SK-N-SH (cell line): ENCODE results near the gene KIAA1549. TPM values are rescaled to one million over a fixed set of nuclear protein-coding genes. Genes with fewer than 3 reads are reported as not detected.

Experiments
- CTCF ChIA-PET: fragments of 300-600, 350-600 bp; formaldehyde crosslinking; extraction: SDS; loops from one replicate; lab custom pipeline; 2021; lab: Yijun Ruan, JAX
- POLR2A ChIA-PET: fragments of 350-600 bp; sonication (Branson Sonifier 250); formaldehyde crosslinking; extraction: SDS; loops from one replicate; lab custom pipeline; 2020; ENCODE audit warnings: antibody characterized with exemption, inconsistent platforms; lab: Yijun Ruan, JAX
- DNase-seq: peaks from one replicate; pipeline ENCODE4 v3.0.0; 2012
- H2AFZ ChIP-seq: fragments of 200-600 bp; sonication (generic); 2 replicates; pipeline ENCODE4 v1.8.1; 2016; ENCODE audit warnings: antibody characterized with exemption, mild to moderate bottlenecking, low read depth
- H3F3A ChIP-seq: fragments of 200-600 bp; sonication (generic); replicated peaks from 2 replicates; pipeline ENCODE3; 2016; ENCODE audit warnings: antibody characterized with exemption, mild to moderate bottlenecking; ENCODE audit not compliant: insufficient read depth
- H3K27ac ChIP-seq, 2 experiments: fragments of 200-500 bp in 1 of 2; fragments of 200-600 bp in 1 of 2; sonication (Bioruptor generic) in 1 of 2; sonication (generic), shearing (Covaris generic) in 1 of 2; 2 replicates each; pipeline versions ENCODE4 v1.5.1 to v1.6.1; 2014 to 2016; ENCODE audit warnings: low read depth in 2 of 2, inconsistent platforms in 1 of 2, low read length in 1 of 2, mild to moderate bottlenecking in 1 of 2, mixed read lengths in 1 of 2
- H3K27me3 ChIP-seq: fragments of 200-600 bp; sonication (generic), shearing (Covaris generic); 2 replicates; pipeline ENCODE4 v1.6.1; 2016; ENCODE audit warnings: mixed run types; ENCODE audit not compliant: insufficient read depth
- H3K36me3 ChIP-seq, 2 experiments: fragments of 200-500 bp in 1 of 2; fragments of 200-600 bp in 1 of 2; sonication (Bioruptor generic) in 1 of 2; sonication (generic) in 1 of 2; replicated peaks in 1 of 2; 2 replicates each; pipeline versions ENCODE3 to v1.5.1; 2014 to 2016; ENCODE audit warnings: low read length in 1 of 2, mild to moderate bottlenecking in 1 of 2; ENCODE audit not compliant: insufficient read depth in 2 of 2, control insufficient read depth in 1 of 2
- H3K4me1 ChIP-seq, 2 experiments: fragments of 200-500 bp in 1 of 2; fragments of 200-600 bp in 1 of 2; sonication (Bioruptor generic) in 1 of 2; sonication (generic), shearing (Covaris generic) in 1 of 2; 2 replicates each; pipeline versions ENCODE4 v1.5.1 to v1.6.1; 2014 to 2016; ENCODE audit warnings: low read depth in 1 of 2, low read length in 1 of 2, mixed run types in 1 of 2; ENCODE audit not compliant: insufficient read depth in 2 of 2, control insufficient read depth in 1 of 2
- H3K4me2 ChIP-seq: fragments of 200-600 bp; sonication (generic), shearing (Covaris generic); 2 replicates; pipeline ENCODE4 v1.6.1; 2017; ENCODE audit warnings: mixed run types
- H3K4me3 ChIP-seq, 2 experiments: fragments of 200-500 bp in 1 of 2; fragments of 200-600 bp in 1 of 2; sonication (Bioruptor generic) in 1 of 2; sonication (generic), shearing (Covaris generic) in 1 of 2; 2 replicates each; pipeline versions ENCODE4 v1.5.1 to v1.8.1; 2014 to 2016; ENCODE audit warnings: low read depth in 2 of 2, inconsistent platforms in 1 of 2, low read length in 1 of 2, mild to moderate bottlenecking in 1 of 2, mixed read lengths in 1 of 2, moderate library complexity in 1 of 2
- H3K79me2 ChIP-seq: fragments of 200-600 bp; sonication (generic); 2 replicates; pipeline ENCODE4 v1.8.1; 2017; ENCODE audit warnings: mild to moderate bottlenecking; ENCODE audit not compliant: insufficient read depth
- H3K9ac ChIP-seq: fragments of 200-600 bp; sonication (generic); 2 replicates; pipeline ENCODE4 v1.6.1; 2017; ENCODE audit warnings: mixed run types
- H3K9me2 ChIP-seq: fragments of 200-600 bp; sonication (generic); 2 replicates; pipeline ENCODE4 v1.6.1; 2017; ENCODE audit warnings: mixed run types
- H3K9me3 ChIP-seq: fragments of 200-600 bp; sonication (generic); 2 replicates; pipeline ENCODE4 v1.6.1; 2017; ENCODE audit warnings: mixed run types, mild to moderate bottlenecking, moderate library complexity
- H4K20me1 ChIP-seq: fragments of 200-600 bp; sonication (generic); 2 replicates; pipeline ENCODE4 v1.6.1; 2017; ENCODE audit warnings: mild to moderate bottlenecking, mixed run types; ENCODE audit not compliant: insufficient read depth
- EZH2phosphoT487 ChIP-seq: fragments of 200-600 bp; sonication (generic); IDR thresholded peaks from 2 replicates; pipeline ENCODE4 v1.6.1; 2017; ENCODE audit warnings: low read depth, mixed run types, mild to moderate bottlenecking, antibody characterized with exemption, moderate library complexity, borderline replicate concordance
- FOXJ3 ChIP-seq: sonication (generic); formaldehyde crosslinking; IDR thresholded peaks from 2 replicates; pipeline ENCODE4 v1.5.1; 2020; ENCODE audit warnings: mild to moderate bottlenecking, missing genetic modification reagents
- FOXM1 ChIP-seq: IDR thresholded peaks from 2 replicates; pipeline ENCODE4 v1.4.0; 2012; ENCODE audit warnings: low read depth, mild to moderate bottlenecking
- GATA2 ChIP-seq: sonication (generic); formaldehyde crosslinking; IDR thresholded peaks from 2 replicates; pipeline ENCODE4 v1.5.0; 2020; ENCODE audit warnings: mild to moderate bottlenecking, missing genetic modification reagents
- JUND ChIP-seq: IDR thresholded peaks from 2 replicates; pipeline ENCODE4 v1.4.0; 2012
- MEF2A ChIP-seq: IDR thresholded peaks from 2 replicates; pipeline ENCODE4 v1.4.0; 2012; ENCODE audit warnings: low read depth, borderline replicate concordance
- POLR2AphosphoS5 ChIP-seq: IDR thresholded peaks from 2 replicates; pipeline ENCODE4 v1.6.1; 2012; ENCODE audit warnings: low read depth, low read length
- RCOR1 ChIP-seq: fragments of 150-350 bp; IDR thresholded peaks from 2 replicates; pipeline ENCODE4 v1.6.1; 2017; ENCODE audit warnings: antibody characterized with exemption, low read length
- RFX5 ChIP-seq: IDR thresholded peaks from 2 replicates; pipeline ENCODE4 v1.6.1; 2012; ENCODE audit warnings: mild to moderate bottlenecking, improper control_type of control experiment, low read length
- SIN3A ChIP-seq: IDR thresholded peaks from 2 replicates; pipeline ENCODE4 v1.6.1; 2012; ENCODE audit warnings: low read depth, mild to moderate bottlenecking, low read length, moderate library complexity, borderline replicate concordance
- SMC3 ChIP-seq: IDR thresholded peaks from 2 replicates; pipeline ENCODE4 v1.6.1; 2012; ENCODE audit warnings: low read depth, low read length, improper control_type of control experiment
- TCF12 ChIP-seq: IDR thresholded peaks from 2 replicates; pipeline ENCODE4 v1.4.0; 2012
- TEAD4 ChIP-seq: IDR thresholded peaks from 2 replicates; pipeline ENCODE4 v1.4.0; 2012; ENCODE audit warnings: mild to moderate bottlenecking, borderline replicate concordance; ENCODE audit not compliant: insufficient read depth
- YY1 ChIP-seq: IDR thresholded peaks from 2 replicates; pipeline ENCODE4 v1.4.0; 2012; ENCODE audit warnings: low read depth, mild to moderate bottlenecking
- WGBS: methylation state at CpG from one replicate; pipeline ENCODE4 v1.1.6; 2017; ENCODE audit warnings: low lambda C conversion rate; 5-methylcytosine and 5-hydroxymethylcytosine counted together
- polyA plus RNA-seq, 3 experiments: library from polyadenylated mRNA; depleted of rRNA; stranded (reverse); fragments of >200 nt; gene quantifications; 2 replicates each; pipeline ENCODE4 v1.2.3, GENCODE V29; 2012
- TF ChIP-seq, protein P1 (sequence below): IDR thresholded peaks from 2 replicates; pipeline ENCODE4 v1.4.0; 2012; ENCODE audit warnings: low read depth, borderline replicate concordance
- TF ChIP-seq, protein P2 (sequence below): IDR thresholded peaks from 2 replicates; pipeline ENCODE4 v1.4.0; 2012; ENCODE audit warnings: low read depth
- TF ChIP-seq, protein P3 (sequence below): fragments of 150-350 bp; IDR thresholded peaks from 2 replicates; pipeline ENCODE4 v1.6.1; 2016; ENCODE audit warnings: mild to moderate bottlenecking, low read depth, low read length
- TF ChIP-seq, protein P4 (sequence below): IDR thresholded peaks from 2 replicates; pipeline ENCODE4 v1.4.0; 2012; ENCODE audit warnings: low read depth, borderline replicate concordance
- TF ChIP-seq, protein P5 (sequence below): fragments of 150-350 bp; IDR thresholded peaks from 2 replicates; pipeline ENCODE4 v1.6.1; 2017; ENCODE audit warnings: antibody characterized with exemption, low read length, low read depth, borderline replicate concordance
- TF ChIP-seq, protein P6 (sequence below): IDR thresholded peaks from 2 replicates; pipeline ENCODE4 v1.6.1; 2012; ENCODE audit warnings: mild to moderate bottlenecking, low read depth, low read length, moderate library complexity

Gene KIAA1549
- polyA plus RNA-seq, 1 of the 3 experiments (the other 2 are of a cell fraction) = 3.6 TPM

DNA sequence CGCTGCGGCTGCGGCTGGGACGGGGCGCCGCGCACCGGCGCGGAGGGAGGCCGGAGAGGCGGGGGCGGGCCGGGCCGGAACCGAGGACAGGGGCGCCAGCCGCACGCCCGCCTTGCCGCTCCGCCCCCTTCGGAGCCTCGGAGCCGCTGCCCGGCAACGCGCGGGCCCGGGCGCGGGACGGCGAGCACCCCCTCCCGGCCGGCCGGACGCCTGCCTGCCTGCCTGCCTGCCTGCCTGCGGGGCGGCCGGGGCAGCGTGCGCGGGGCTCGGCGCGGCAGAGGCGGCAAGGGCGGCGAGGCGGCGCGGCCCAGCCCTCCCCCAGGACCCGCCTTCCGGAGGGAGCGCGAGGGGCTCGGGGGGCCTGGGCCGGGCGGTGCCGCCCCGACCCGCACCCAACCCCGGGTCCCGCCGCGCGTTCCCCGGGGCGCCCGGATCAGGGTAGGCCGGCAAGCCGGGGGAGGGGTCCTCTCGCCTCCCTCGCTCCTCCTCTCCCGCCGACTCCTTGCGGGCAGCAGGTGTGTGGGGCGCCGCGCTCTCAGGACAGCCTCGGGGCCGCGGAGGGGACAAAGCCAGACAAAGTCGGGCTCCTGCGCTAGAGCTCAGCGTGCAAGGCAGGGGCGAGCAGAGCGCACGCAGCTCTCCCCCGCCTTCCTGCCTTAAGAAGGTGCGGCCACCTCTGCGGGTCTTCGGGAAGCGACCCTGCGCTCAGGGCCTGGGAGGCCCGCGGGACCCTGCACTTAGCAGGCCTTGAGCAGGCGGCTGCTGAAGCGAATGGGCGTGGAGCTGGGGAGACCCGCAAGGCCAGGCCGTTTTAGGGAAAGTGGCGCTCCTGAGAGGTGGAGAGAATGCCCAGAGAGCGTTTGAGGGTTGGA lies at the start of gene KIAA1549 (continued):
- TF ChIP-seq FOXM1 (no peak), POLR2AphosphoS5 (no peak), FOXJ3 (no peak)

DNA sequence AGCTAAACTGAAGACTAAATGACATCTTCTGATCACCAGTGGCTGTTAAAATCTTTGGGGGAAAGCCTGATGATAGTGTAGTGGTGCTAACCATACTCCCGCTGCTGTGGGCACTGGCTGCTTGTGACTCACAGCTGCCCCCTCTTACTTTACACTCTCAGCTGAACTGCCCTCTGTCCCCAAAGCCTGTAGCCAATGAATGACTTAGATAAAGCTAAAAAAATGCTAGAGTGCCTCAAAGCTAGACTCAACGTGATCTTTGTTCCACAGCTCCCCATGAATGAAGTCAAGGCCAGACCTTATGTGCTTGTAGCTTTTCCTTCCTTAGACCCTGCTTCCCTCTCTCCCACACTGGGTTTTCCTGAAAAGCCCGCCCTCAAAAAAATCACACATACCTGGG lies 48.2 kb upstream of the KIAA1549 start:
- Histone ChIP-seq H4K20me1 (peaks cover 4% of the 10 kb centered on the region; the same call in 1 of the 2 replicates), H3K27me3 (no peaks in the 10 kb centered on the region), H3F3A (peaks cover 2% of the 10 kb centered on the region), H3K4me3 (no peak overlapping the region), H3K36me3 (peaks cover 65 to 86% of the 10 kb centered on the region in 2 experiments), H2AFZ (no peak overlapping the region), H3K4me1 (peaks cover 8 to 9% of the 10 kb centered on the region in 2 experiments; a peak in 3 of 4 replicates)
- 81% methylated on average over 3 of the region's 3 CpGs for WGBS
- TF ChIP-seq RCOR1 (no peak), TCF12 (no peak), RFX5 (no peak), TEAD4 (no peak), SIN3A (no peak), YY1 (no peak), MEF2A (no peak), FOXM1 (no peak), GATA2 (CRISPR knock-in tag) (no peak), SMC3 (no peak), EZH2phosphoT487 (no peak), JUND (no peak)
- TF ChIP-seq, protein P1, sequence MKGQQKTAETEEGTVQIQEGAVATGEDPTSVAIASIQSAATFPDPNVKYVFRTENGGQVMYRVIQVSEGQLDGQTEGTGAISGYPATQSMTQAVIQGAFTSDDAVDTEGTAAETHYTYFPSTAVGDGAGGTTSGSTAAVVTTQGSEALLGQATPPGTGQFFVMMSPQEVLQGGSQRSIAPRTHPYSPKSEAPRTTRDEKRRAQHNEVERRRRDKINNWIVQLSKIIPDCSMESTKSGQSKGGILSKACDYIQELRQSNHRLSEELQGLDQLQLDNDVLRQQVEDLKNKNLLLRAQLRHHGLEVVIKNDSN = no peak
- TF ChIP-seq, protein P2, sequence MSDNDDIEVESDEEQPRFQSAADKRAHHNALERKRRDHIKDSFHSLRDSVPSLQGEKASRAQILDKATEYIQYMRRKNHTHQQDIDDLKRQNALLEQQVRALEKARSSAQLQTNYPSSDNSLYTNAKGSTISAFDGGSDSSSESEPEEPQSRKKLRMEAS = no peak
- TF ChIP-seq, protein P3, sequence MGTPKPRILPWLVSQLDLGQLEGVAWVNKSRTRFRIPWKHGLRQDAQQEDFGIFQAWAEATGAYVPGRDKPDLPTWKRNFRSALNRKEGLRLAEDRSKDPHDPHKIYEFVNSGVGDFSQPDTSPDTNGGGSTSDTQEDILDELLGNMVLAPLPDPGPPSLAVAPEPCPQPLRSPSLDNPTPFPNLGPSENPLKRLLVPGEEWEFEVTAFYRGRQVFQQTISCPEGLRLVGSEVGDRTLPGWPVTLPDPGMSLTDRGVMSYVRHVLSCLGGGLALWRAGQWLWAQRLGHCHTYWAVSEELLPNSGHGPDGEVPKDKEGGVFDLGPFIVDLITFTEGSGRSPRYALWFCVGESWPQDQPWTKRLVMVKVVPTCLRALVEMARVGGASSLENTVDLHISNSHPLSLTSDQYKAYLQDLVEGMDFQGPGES = no peak
- TF ChIP-seq, protein P4, sequence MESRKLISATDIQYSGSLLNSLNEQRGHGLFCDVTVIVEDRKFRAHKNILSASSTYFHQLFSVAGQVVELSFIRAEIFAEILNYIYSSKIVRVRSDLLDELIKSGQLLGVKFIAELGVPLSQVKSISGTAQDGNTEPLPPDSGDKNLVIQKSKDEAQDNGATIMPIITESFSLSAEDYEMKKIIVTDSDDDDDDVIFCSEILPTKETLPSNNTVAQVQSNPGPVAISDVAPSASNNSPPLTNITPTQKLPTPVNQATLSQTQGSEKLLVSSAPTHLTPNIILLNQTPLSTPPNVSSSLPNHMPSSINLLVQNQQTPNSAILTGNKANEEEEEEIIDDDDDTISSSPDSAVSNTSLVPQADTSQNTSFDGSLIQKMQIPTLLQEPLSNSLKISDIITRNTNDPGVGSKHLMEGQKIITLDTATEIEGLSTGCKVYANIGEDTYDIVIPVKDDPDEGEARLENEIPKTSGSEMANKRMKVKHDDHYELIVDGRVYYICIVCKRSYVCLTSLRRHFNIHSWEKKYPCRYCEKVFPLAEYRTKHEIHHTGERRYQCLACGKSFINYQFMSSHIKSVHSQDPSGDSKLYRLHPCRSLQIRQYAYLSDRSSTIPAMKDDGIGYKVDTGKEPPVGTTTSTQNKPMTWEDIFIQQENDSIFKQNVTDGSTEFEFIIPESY = no peak
- TF ChIP-seq, protein P5, sequence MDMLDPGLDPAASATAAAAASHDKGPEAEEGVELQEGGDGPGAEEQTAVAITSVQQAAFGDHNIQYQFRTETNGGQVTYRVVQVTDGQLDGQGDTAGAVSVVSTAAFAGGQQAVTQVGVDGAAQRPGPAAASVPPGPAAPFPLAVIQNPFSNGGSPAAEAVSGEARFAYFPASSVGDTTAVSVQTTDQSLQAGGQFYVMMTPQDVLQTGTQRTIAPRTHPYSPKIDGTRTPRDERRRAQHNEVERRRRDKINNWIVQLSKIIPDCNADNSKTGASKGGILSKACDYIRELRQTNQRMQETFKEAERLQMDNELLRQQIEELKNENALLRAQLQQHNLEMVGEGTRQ = no peak
- TF ChIP-seq, protein P6, sequence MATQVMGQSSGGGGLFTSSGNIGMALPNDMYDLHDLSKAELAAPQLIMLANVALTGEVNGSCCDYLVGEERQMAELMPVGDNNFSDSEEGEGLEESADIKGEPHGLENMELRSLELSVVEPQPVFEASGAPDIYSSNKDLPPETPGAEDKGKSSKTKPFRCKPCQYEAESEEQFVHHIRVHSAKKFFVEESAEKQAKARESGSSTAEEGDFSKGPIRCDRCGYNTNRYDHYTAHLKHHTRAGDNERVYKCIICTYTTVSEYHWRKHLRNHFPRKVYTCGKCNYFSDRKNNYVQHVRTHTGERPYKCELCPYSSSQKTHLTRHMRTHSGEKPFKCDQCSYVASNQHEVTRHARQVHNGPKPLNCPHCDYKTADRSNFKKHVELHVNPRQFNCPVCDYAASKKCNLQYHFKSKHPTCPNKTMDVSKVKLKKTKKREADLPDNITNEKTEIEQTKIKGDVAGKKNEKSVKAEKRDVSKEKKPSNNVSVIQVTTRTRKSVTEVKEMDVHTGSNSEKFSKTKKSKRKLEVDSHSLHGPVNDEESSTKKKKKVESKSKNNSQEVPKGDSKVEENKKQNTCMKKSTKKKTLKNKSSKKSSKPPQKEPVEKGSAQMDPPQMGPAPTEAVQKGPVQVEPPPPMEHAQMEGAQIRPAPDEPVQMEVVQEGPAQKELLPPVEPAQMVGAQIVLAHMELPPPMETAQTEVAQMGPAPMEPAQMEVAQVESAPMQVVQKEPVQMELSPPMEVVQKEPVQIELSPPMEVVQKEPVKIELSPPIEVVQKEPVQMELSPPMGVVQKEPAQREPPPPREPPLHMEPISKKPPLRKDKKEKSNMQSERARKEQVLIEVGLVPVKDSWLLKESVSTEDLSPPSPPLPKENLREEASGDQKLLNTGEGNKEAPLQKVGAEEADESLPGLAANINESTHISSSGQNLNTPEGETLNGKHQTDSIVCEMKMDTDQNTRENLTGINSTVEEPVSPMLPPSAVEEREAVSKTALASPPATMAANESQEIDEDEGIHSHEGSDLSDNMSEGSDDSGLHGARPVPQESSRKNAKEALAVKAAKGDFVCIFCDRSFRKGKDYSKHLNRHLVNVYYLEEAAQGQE = no peak
- TF ChIP-seq, all 33 proteins: peak for 0
- Histone ChIP-seq H3K9me3 (no peaks in the 10 kb centered on the region), H3K9ac (no peak overlapping the region), H3K27ac (no peak overlapping the region), H3K9me2 (no peaks in the 10 kb centered on the region), H3K79me2 (peaks cover 41% of the 10 kb centered on the region), H3K4me2 (no peak overlapping the region)
- ChIA-PET POLR2A (interaction anchor here (1.0 kb wide), 1 partner anchor 9 kb away, joined by 6 read pairs; no protein-coding TSS in a partner anchor), CTCF (interaction anchor here (0.5 to 8.7 kb wide), 5 partner anchors 11 to 143 kb away, joined by 3 to 64 read pairs (median 4); no protein-coding TSS in a partner anchor)
- no peak for DNase-seq
